OCI-LY3 (cell line): ENCODE results near the gene MAPK12.

Experiments used
- H2AFZ ChIP-seq: fragments of 200-600, 300-600 bp; shearing (Covaris generic); 2 replicates; pipeline ENCODE4 v1.6.0; 2014; ENCODE audit warnings: antibody characterized with exemption, low read depth, low read length
- H3K27ac ChIP-seq: fragments of 200-600, 300-600 bp; sonication (generic); 2 replicates; pipeline ENCODE4 v1.5.1; 2014; ENCODE audit warnings: mild to moderate bottlenecking, low read length, moderate library complexity, mixed read lengths
- H3K27me3 ChIP-seq: fragments of 200-600, 300-600 bp; sonication (generic); 2 replicates; pipeline ENCODE4 v1.6.1; 2014; ENCODE audit warnings: low read depth, low read length, mixed read lengths
- H3K36me3 ChIP-seq: fragments of 200-600, 300-600 bp; sonication (generic); replicated peaks from 2 replicates; pipeline ENCODE3; 2014; ENCODE audit warnings: low read depth, low read length, mixed read lengths
- H3K4me1 ChIP-seq: fragments of 300-600, 200-600 bp; sonication (generic); 2 replicates; pipeline ENCODE4 v1.6.1; 2014; ENCODE audit warnings: low read length, mixed read lengths
- H3K4me2 ChIP-seq: fragments of 200-600, 300-600 bp; sonication (generic); 2 replicates; pipeline ENCODE4 v1.6.1; 2014; ENCODE audit warnings: low read length, mixed read lengths
- H3K4me3 ChIP-seq: fragments of 300-600, 200-600 bp; sonication (generic); 2 replicates; pipeline ENCODE4 v1.5.1; 2014; ENCODE audit warnings: antibody characterized with exemption, mild to moderate bottlenecking, low read length, moderate library complexity
- H3K79me2 ChIP-seq: fragments of 300-600, 200-600 bp; shearing (Covaris generic); 2 replicates; pipeline ENCODE4 v1.6.1; 2014; ENCODE audit warnings: mild to moderate bottlenecking, low read length, mixed read lengths
- H3K9ac ChIP-seq: fragments of 300-600, 200-600 bp; shearing (Covaris generic); 2 replicates; pipeline ENCODE4 v1.6.0; 2014; ENCODE audit warnings: mild to moderate bottlenecking, low read length, moderate library complexity
- H3K9me3 ChIP-seq: fragments of 200-600, 300-600 bp; shearing (Covaris generic); 2 replicates; pipeline ENCODE4 v1.6.1; 2014; ENCODE audit warnings: low read length, mixed read lengths; ENCODE audit not compliant: insufficient read depth
- H4K20me1 ChIP-seq: fragments of 200-600, 300-600 bp; sonication (generic); 2 replicates; pipeline ENCODE4 v1.6.1; 2016; ENCODE audit warnings: low read length, mixed read lengths; ENCODE audit not compliant: insufficient read depth
- EZH2phosphoT487 ChIP-seq: fragments of 200-600 bp; shearing (Covaris generic); IDR thresholded peaks from 2 replicates; pipeline ENCODE4 v1.6.1; 2018; ENCODE audit warnings: antibody characterized with exemption, mixed run types, low read depth
- TF ChIP-seq, protein P1 (sequence below): fragments of 200-600, 300-600 bp; sonication (generic); IDR thresholded peaks from 2 replicates; pipeline ENCODE4 v1.5.1; 2014; ENCODE audit warnings: antibody characterized with exemption, low read length, low read depth

The MAPK12 gene

DNA sequence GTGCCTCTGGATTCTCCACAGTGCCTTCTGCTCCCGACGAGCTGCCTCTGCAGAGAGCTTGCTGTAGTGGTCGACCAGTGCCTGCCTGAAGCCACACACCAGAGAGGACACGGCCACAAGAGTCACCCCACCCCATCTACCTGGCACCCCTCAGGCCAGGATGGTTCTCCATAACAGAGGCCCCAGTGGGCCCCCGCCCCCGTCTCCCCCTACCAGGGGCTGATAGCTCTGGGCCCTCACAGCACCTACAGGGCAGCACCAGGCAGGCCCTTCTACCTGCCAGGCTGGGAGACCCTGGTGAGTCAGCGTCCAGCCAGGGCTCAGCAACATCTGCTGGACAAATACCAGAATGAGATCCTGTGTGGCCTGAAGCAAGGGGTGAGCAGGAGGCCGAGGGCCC, 39.0 kb downstream of the MAPK12 start:
- Histone ChIP-seq H3K27me3 (no peaks in the 10 kb centered on the region), H2AFZ (no peak overlapping the region), H3K79me2 (no peaks in the 10 kb centered on the region), H3K27ac (no peak overlapping the region), H3K9ac (no peak overlapping the region), H3K9me3 (no peaks in the 10 kb centered on the region), H4K20me1 (no peaks in the 10 kb centered on the region), H3K36me3 (peaks cover 4% of the 10 kb centered on the region), H3K4me2 (no peak overlapping the region), H3K4me3 (no peak overlapping the region), H3K4me1 (no peaks in the 10 kb centered on the region)
- TF ChIP-seq, protein P1, sequence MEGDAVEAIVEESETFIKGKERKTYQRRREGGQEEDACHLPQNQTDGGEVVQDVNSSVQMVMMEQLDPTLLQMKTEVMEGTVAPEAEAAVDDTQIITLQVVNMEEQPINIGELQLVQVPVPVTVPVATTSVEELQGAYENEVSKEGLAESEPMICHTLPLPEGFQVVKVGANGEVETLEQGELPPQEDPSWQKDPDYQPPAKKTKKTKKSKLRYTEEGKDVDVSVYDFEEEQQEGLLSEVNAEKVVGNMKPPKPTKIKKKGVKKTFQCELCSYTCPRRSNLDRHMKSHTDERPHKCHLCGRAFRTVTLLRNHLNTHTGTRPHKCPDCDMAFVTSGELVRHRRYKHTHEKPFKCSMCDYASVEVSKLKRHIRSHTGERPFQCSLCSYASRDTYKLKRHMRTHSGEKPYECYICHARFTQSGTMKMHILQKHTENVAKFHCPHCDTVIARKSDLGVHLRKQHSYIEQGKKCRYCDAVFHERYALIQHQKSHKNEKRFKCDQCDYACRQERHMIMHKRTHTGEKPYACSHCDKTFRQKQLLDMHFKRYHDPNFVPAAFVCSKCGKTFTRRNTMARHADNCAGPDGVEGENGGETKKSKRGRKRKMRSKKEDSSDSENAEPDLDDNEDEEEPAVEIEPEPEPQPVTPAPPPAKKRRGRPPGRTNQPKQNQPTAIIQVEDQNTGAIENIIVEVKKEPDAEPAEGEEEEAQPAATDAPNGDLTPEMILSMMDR = no peak
- no peak for TF ChIP-seq EZH2phosphoT487

DNA sequence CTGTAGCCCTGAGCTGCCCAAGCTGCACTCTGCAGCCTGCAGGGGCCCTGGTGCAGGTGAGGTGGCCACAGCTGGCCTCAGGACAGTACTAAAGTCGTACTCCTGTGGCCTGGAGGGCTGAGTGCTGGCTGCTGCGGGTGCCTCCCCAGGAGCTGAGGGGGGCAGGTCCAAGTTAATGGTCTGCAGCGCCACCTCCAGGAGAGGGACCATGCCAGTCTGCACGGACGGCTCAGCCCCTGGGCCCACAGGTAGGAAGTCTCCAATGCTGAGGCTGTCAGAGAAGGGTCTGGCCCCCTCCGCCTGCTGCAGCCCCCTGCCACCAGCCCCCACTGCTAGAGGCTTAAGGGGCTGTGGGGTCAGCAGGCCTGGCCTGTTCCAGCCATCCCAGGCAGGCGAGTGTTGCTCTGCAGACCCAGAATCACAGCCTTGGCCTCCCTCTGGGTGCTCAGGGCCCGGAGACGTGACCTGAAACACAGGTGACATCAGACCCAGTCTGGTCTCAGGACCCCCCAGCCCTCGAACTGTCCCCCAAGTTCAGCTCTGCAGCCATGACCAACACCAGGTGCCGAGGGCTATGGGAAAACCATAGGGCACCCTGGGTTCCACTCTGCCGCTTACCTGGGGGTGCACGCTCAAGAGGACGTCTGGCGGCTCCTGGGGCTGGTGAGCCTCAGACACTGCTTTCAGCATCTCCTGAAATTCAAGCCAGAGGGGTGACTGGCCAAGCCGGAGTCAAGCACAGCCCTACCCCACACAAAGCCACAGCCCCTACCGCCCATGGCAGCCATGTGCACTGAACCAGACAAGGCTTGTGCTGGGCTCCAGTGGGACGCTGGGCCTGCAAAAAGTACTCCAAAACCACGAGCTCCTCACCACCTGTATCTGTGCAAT, 39.8 kb downstream of the MAPK12 start:
- Histone ChIP-seq H3K9ac (no peak overlapping the region), H3K4me2 (no peak overlapping the region), H4K20me1 (no peaks in the 10 kb centered on the region), H2AFZ (no peak overlapping the region), H3K4me1 (no peaks in the 10 kb centered on the region), H3K27me3 (no peaks in the 10 kb centered on the region), H3K4me3 (no peak overlapping the region), H3K9me3 (no peaks in the 10 kb centered on the region), H3K36me3 (peaks cover 4% of the 10 kb centered on the region), H3K79me2 (no peaks in the 10 kb centered on the region), H3K27ac (no peak overlapping the region)
- TF ChIP-seq, protein P1 = 0 out of 2 replicates have a peak, but pooled peaks have one; percentile 5
- TF ChIP-seq EZH2phosphoT487 = no peak

- no peak overlapping the region for H2AFZ ChIP-seq
- no peak overlapping the region for H3K27ac ChIP-seq
- no peak overlapping the region for H3K4me3 ChIP-seq
- no peaks in the 10 kb centered on the region for H3K79me2 ChIP-seq
- H3K4me1 ChIP-seq = no peaks in the 10 kb centered on the region
- peaks cover 2% of the 10 kb centered on the region for H3K36me3 ChIP-seq
- H4K20me1 ChIP-seq = no peaks in the 10 kb centered on the region
- H3K9me3 ChIP-seq = no peaks in the 10 kb centered on the region
- H3K9ac ChIP-seq = no peak overlapping the region
- TF ChIP-seq, protein P1 = no peak
- no peak for TF ChIP-seq EZH2phosphoT487
- no peak overlapping the region for H3K4me2 ChIP-seq
- no peaks in the 10 kb centered on the region for H3K27me3 ChIP-seq
Measured at GRCh38 chr22:50220603-50221409, 40.7 kb downstream of the MAPK12 start.
